Caki2 (cell line): ENCODE results near the gene SIAH1. TPM values are rescaled to one million over a fixed set of nuclear protein-coding genes. Genes with fewer than 3 reads are reported as not detected.
A peak's percentile ranks its signal among the peaks of the same experiment; 100 is the strongest.
"Not testable (repeated sequence)": the region's sequence is repeated elsewhere in the genome, so short reads cannot be mapped to it uniquely, and the experiment has no call there.

Experiments
- DNase-seq: peaks from one replicate; pipeline ENCODE4 v3.0.0-alpha.2; 2015; ENCODE audit warnings: low read depth
- in situ Hi-C: cut with HindIII; loops from 2 replicates; pipeline ENCODE4 v1.10.0; 2016; ENCODE audit warnings: low sequenced_read_pairs, low pct_unique_long_range_greater_than_20kb, mixed read lengths
- total RNA-seq: library from RNA; depleted of rRNA; stranded (reverse); fragments of >200 nt; shearing (Covaris generic); gene quantifications from 2 replicates; pipeline ENCODE4 v1.2.3, GENCODE V29; 2014; ENCODE audit warnings: low replicate concordance

The SIAH1 gene
- total RNA-seq, 1 experiment from 2014 or later = 4.6 TPM

- in situ Hi-C loops = no loop called here
These were observed 13.8 kb downstream of the SIAH1 start for GRCh38 chr16:48371393-48371780.

GRCh38 chr16:48370668-48371392 lies 14.4 kb downstream of the SIAH1 start:
- DNase-seq = not testable (repeated sequence)

More at GRCh38 chr16:48371393-48371780, 13.8 kb downstream of the SIAH1 start:
- no peak for DNase-seq

GRCh38 chr16:48370229-48370628 lies 15.0 kb downstream of the SIAH1 start:
- no peak for DNase-seq
- in situ Hi-C loops = no loop called here

More at GRCh38 chr16:48370668-48371392, 14.4 kb downstream of the SIAH1 start:
- in situ Hi-C loops = not testable (repeated sequence)

GRCh38 chr16:48369765-48370164 lies 15.4 kb downstream of the SIAH1 start:
- in situ Hi-C loops = no loop called here

GRCh38 chr16:48367441-48368049 lies 17.7 kb downstream of the SIAH1 start:
- DNase-seq = no peak
- in situ Hi-C loops = no loop called here

More at GRCh38 chr16:48369765-48370164, 15.4 kb downstream of the SIAH1 start:
- DNase-seq = no peak

GRCh38 chr16:48366165-48367093 lies 18.8 kb downstream of the SIAH1 start:
- peak; percentile 53 for DNase-seq
- in situ Hi-C loops = no loop called here

GRCh38 chr16:48365601-48366164 lies 19.5 kb downstream of the SIAH1 start:
- in situ Hi-C loops = no loop called here
- DNase-seq = peak; percentile 73

GRCh38 chr16:48365025-48365600 lies 20.1 kb downstream of the SIAH1 start:
- in situ Hi-C loops = no loop called here
- peak; percentile 32 for DNase-seq

GRCh38 chr16:48361540-48362144 lies 23.6 kb downstream of the SIAH1 start:
- in situ Hi-C loops = no loop called here
- DNase-seq = no peak

- in situ Hi-C loops = no loop called here
- no peak for DNase-seq
These were observed 24.2 kb downstream of the SIAH1 start for GRCh38 chr16:48361012-48361411.

GRCh38 chr16:48359983-48360382 lies 25.2 kb downstream of the SIAH1 start:
- DNase-seq = no peak
- in situ Hi-C loops = no loop called here

GRCh38 chr16:48358419-48358818 lies 26.8 kb downstream of the SIAH1 start:
- no peak for DNase-seq
- in situ Hi-C loops = no loop called here

GRCh38 chr16:48356633-48357376 lies 28.4 kb downstream of the SIAH1 start:
- in situ Hi-C loops = no loop called here

GRCh38 chr16:48354877-48355855 lies 30.0 kb downstream of the SIAH1 start:
- in situ Hi-C loops = no loop called here
- DNase-seq = no peak

More at GRCh38 chr16:48356633-48357376, 28.4 kb downstream of the SIAH1 start:
- no peak for DNase-seq

GRCh38 chr16:48354385-48354784 lies 30.8 kb downstream of the SIAH1 start:
- in situ Hi-C loops, DNase-seq: not testable (repeated sequence)

GRCh38 chr16:48353565-48354163 lies 31.5 kb downstream of the SIAH1 start:
- DNase-seq = peak; percentile 16
- in situ Hi-C loops = no loop called here
